ENCODE measurements around the gene BLM. TPM values are rescaled to one million over a fixed set of nuclear protein-coding genes. Genes with fewer than 3 reads are reported as not detected.

BLM gene
- total and polyA plus RNA-seq, 10 of the 15 experiments (the other 5 are each of a cell fraction or from before 2014, with no cell fraction given) = 23.0 to 68.4 (median 43.9) TPM

GRCh38 chr15:90701048-90701447, 16.1 kb upstream of the BLM start (continued):
- TF ChIP-seq SUZ12 (IDR thresholded peaks at IDR 0.05; ENCODE audit: unreplicated experiment) (no peak), JUND (IDR thresholded peaks at IDR 0.05; ENCODE audit: low read depth, low read length) (no peak), YBX1 (IDR thresholded peaks at IDR 0.05) (no peak), SMC3 (IDR thresholded peaks at IDR 0.05; ENCODE audit: borderline replicate concordance, low read length) (no peak), KDM1A (IDR thresholded peaks at IDR 0.05; ENCODE audit: borderline replicate concordance) (no peak), ESRRA (IDR thresholded peaks at IDR 0.05; ENCODE audit: low read length) (no peak), E4F1 (IDR thresholded peaks at IDR 0.05; ENCODE audit: borderline replicate concordance, partially characterized antibody) (no peak), BACH1 (IDR thresholded peaks at IDR 0.05; ENCODE audit: borderline replicate concordance) (no peak), NR2C2 (IDR thresholded peaks at IDR 0.05; ENCODE audit: borderline replicate concordance, control insufficient read depth, insufficient read length, low read depth) (no peak)

GRCh38 chr15:90701880-90702630, 15.1 kb upstream of the BLM start:
- Histone ChIP-seq H3K27me3 (replicated peaks in 1 of 2; ENCODE audit: control insufficient read depth in 2 of 2, insufficient read depth in 2 of 2, low read length in 1 of 2) (no peaks in the 10 kb centered on the region), H4K20me1 (ENCODE audit: control insufficient read depth, insufficient read depth) (no peaks in the 10 kb centered on the region), H3K79me2 (ENCODE audit: control insufficient read depth, insufficient read depth, low read length) (no peaks in the 10 kb centered on the region), H2AFZ (ENCODE audit: control insufficient read depth, low read depth, low read length) (no peak overlapping the region), H3K4me3 (no peak overlapping the region), H3K36me3 (ENCODE audit: control insufficient read depth in 2 of 2, insufficient read depth in 2 of 2, low read length in 1 of 2) (no peaks in the 10 kb centered on the region), H3K9me3 (replicated peaks; ENCODE audit: control insufficient read depth, insufficient read depth, low read length) (no peaks in the 10 kb centered on the region; the same call in 2 of the 3 replicates), H3K4me2 (ENCODE audit: control insufficient read depth, insufficient read depth) (no peak overlapping the region), H3K27ac (ENCODE audit: control insufficient read depth, insufficient read depth) (no peak overlapping the region), H3K4me1 (ENCODE audit: control insufficient read depth, insufficient read depth, low read length) (peaks cover 4% of the 10 kb centered on the region), H3K9ac (ENCODE audit: control insufficient read depth, insufficient read depth, low read length) (no peak overlapping the region)
- ChIA-PET SMC1A (ENCODE audit: uncharacterized antibody, unreplicated experiment) (interaction anchor here (1.3 to 2.5 kb wide), 3 partner anchors 54 to 231 kb away, joined by 3 to 9 read pairs (median 9); no protein-coding TSS in a partner anchor), CTCF (interaction anchor here (1.3 to 7.2 kb wide), 2 partner anchors 184 to 231 kb away, joined by 4 to 45 read pairs; partner anchors contain the start of gene FES), RAD21 (ENCODE audit: unreplicated experiment) (interaction anchor here (1.8 to 5.7 kb wide), 2 partner anchors 54 to 184 kb away, joined by 6 to 23 read pairs; no protein-coding TSS in a partner anchor), POLR2A (no interaction called here)
- BruUV-seq (replicated peaks) = no TSS peak
- in situ Hi-C loops (cut with MboI) (no loop called here), intact Hi-C loops (cut with micrococcal nuclease; ENCODE audit: unreplicated experiment) (no loop called here)
- WGBS (ENCODE audit: insufficient coverage, insufficient replicate concordance, low lambda C conversion rate, missing lambda C conversion rate) = 68% methylated on average over 8 of the region's 9 CpGs
- no peak for DNase-seq (ENCODE audit: low read depth, low spot score)
- no peak for TF ChIP-seq MEF2A (IDR thresholded peaks at IDR 0.05; ENCODE audit: insufficient read depth, low read depth, low read length)
- TF ChIP-seq SMAD1 (IDR thresholded peaks at IDR 0.05; ENCODE audit: low read depth, partially characterized antibody) = no peak
- no peak for TF ChIP-seq SREBF2 (IDR thresholded peaks at IDR 0.05; ENCODE audit: low read length)
- TF ChIP-seq MLLT1 (IDR thresholded peaks at IDR 0.05) = no peak
- no peak for TF ChIP-seq BCLAF1 (IDR thresholded peaks at IDR 0.05)
- TF ChIP-seq SPI1 (IDR thresholded peaks at IDR 0.05; ENCODE audit: borderline replicate concordance, insufficient read depth, low read depth, low read length) = no peak
- peak; percentile 15; the same call in 1 of the 2 replicates for TF ChIP-seq RAD21 (IDR thresholded peaks at IDR 0.05; ENCODE audit: insufficient read depth, low read depth, low read length)
- no peak for ATAC-seq
- no peak for FAIRE-seq

Measured in GM12878 (cell line).